NCI-H146 treated with DMSO at 0.1 percent for 48 hours (cell line): Measurements from ENCODE around the gene SMC2.

Experiments
- DNase-seq: peaks from one replicate; lab custom pipeline; 2025; ENCODE audit not compliant: unreplicated experiment; lab: John Stamatoyannopoulos, UW

SMC2 gene

GRCh38 chr9:104093647-104094533 is at the start of gene SMC2:
Gene SMC2, plus strand, starts transcription at chr9:104094309. Its CDS starts 1,076 bp downstream, at chr9:104095385.
- peak; percentile 71 for DNase-seq

- DNase-seq, result no peak
Measured at GRCh38 chr9:104068546-104068945, 25.6 kb upstream of the SMC2 start.

- DNase-seq, result no peak
Measured at GRCh38 chr9:104069288-104069687, 24.8 kb upstream of the SMC2 start.

- no peak for DNase-seq
Measured at GRCh38 chr9:104071589-104071988, 22.5 kb upstream of the SMC2 start.

GRCh38 chr9:104073098-104073769 is 20.9 kb upstream of the SMC2 start:
- DNase-seq, result no peak

GRCh38 chr9:104073770-104074133 is 20.4 kb upstream of the SMC2 start:
- DNase-seq, result no peak

- no peak for DNase-seq
Measured at GRCh38 chr9:104074876-104075275, 19.2 kb upstream of the SMC2 start.

GRCh38 chr9:104075801-104076753 is 18.0 kb upstream of the SMC2 start:
- DNase-seq, result no peak

GRCh38 chr9:104078596-104078995 is 15.5 kb upstream of the SMC2 start:
- no peak for DNase-seq

- no peak for DNase-seq
Measured at GRCh38 chr9:104080983-104081382, 13.1 kb upstream of the SMC2 start.

GRCh38 chr9:104082168-104082567 is 11.9 kb upstream of the SMC2 start:
- no peak for DNase-seq

GRCh38 chr9:104085525-104085924 is 8.6 kb upstream of the SMC2 start:
- DNase-seq, result no peak

- DNase-seq, result no peak
Measured at GRCh38 chr9:104087894-104088293, 6.2 kb upstream of the SMC2 start.

- no peak for DNase-seq
Measured at GRCh38 chr9:104088416-104088815, 5.7 kb upstream of the SMC2 start.

GRCh38 chr9:104090578-104090977 is 3.5 kb upstream of the SMC2 start:
- DNase-seq, result no peak

- peak; percentile 32 for DNase-seq
Measured at GRCh38 chr9:104091116-104091515, 3.0 kb upstream of the SMC2 start.

GRCh38 chr9:104091708-104092107 is 2.4 kb upstream of the SMC2 start:
- DNase-seq, result peak; percentile 61

- DNase-seq, result peak; percentile 19
Measured at GRCh38 chr9:104092192-104092591, 1.9 kb upstream of the SMC2 start.

GRCh38 chr9:104092875-104093600 is 1.1 kb upstream of the SMC2 start:
- peak; percentile 32 for DNase-seq

GRCh38 chr9:104094534-104095015 is 466 bp downstream of the SMC2 start:
- DNase-seq, result no peak
